ENCODE results near the gene PLXNA2.

DNA sequence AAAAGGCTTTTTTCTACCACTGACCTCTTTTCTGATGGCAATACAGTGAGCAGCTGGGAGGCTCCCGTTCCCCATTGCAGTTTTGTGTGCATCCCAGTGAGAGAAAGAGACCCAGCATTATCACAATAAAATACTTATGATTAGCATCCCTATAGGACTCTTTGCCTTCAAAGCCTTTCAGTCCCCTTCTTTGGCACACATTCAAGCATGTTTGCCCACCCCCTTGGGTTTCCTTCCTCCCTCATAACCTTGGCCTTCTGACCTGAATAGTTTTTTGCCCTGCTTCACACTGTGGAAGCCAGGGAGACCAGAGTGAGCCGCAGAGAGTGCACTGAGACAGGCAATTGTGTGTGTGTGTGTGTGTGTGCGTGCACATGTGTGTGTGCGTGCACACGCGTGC, 13.2 kb upstream of the PLXNA2 start:
- TF ChIP-seq EZH2 (IDR thresholded peaks at IDR 0.05; ENCODE audit: borderline replicate concordance, low read depth, low read length, severe bottlenecking): no peak
- TF ChIP-seq, protein P1, sequence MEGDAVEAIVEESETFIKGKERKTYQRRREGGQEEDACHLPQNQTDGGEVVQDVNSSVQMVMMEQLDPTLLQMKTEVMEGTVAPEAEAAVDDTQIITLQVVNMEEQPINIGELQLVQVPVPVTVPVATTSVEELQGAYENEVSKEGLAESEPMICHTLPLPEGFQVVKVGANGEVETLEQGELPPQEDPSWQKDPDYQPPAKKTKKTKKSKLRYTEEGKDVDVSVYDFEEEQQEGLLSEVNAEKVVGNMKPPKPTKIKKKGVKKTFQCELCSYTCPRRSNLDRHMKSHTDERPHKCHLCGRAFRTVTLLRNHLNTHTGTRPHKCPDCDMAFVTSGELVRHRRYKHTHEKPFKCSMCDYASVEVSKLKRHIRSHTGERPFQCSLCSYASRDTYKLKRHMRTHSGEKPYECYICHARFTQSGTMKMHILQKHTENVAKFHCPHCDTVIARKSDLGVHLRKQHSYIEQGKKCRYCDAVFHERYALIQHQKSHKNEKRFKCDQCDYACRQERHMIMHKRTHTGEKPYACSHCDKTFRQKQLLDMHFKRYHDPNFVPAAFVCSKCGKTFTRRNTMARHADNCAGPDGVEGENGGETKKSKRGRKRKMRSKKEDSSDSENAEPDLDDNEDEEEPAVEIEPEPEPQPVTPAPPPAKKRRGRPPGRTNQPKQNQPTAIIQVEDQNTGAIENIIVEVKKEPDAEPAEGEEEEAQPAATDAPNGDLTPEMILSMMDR (IDR thresholded peaks at IDR 0.05; ENCODE audit: borderline replicate concordance, extremely low read depth, low read length, poor library complexity, severe bottlenecking): no peak
